Limb (tissue), 2 donors: ENCODE data around the gene EEF1AKMT3.
A peak's percentile ranks its signal among the peaks of the same experiment; 100 is the strongest.

ENCODE experiments used
- DNase-seq, 2 donors: peaks; one replicate each; pipeline ENCODE4 v3.0.0-alpha.2; 2016; ENCODE audit errors: extremely low spot score in 2 of 2

Gene EEF1AKMT3

DNA sequence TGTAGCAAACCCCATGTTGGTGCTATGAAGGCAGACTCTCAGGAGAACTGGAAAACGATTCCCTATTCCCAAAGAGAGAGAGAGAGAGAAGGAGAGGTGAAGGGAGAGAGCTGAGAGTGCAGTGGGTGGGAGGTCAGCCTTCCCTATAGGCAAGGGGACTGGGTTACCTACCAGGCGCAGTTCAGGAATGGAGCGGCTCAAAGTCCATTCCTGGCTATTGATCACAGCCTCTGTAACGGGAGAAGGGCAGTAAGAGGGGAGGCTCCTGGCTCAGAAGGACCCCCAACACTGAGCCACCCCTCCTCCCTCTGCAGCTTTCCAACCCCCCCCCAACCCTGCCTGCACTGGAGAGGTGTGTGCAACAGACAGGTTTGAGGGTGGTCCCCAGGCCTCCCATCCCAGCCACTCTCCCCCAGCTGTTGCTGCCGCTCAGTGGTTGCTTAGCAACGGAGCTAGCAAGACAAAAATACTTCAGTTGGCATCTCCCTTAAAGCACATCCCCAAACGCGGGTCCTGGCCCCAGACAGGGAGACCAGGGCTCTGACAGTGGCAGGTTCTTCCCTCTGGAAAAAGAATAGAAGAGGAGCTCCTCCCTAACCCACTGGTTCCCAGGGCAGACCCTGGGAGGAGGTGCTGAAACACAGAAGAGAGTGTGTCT lies 37.1 kb upstream of the EEF1AKMT3 start:
- peak; percentile 68 to 80 for DNase-seq

DNA sequence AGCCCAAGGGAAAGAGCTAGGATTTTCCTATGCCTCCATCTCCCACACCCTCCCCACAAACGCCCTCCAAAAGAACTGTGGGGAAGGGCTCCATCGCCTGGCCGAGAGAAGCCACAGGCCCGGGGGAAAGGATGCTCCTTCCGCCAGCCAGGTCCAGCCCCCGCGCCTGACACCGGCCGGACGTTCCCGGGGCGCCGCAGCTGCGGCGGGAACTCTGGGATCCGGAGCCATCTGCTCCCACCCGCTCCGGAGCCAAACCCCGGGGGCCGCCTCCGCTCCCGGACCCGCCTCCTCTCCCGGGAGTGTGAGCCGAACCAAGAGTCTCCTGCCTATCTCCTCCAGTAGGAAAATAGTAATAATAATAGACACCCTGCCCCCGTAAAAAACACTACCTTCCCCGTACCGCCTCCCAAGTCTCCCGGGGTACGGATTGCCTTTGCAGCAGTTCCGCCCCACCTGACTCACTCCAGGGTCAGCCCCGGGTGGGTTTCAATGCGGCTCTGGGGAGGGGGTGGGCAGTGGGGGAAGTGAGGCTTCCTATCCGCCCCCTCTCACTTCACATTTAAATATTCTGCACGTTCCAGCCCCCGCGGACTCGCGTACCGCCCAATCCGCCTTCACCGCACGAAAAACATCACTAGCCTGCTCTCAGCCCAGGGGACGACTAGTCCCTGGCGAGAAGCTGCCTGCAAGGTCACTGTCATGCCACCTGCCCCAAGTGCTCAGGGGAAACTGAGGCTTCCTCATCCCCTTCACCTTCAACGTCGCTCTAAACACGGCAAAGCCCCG lies 36.3 kb upstream of the EEF1AKMT3 start:
- DNase-seq: peak in 1 of 2 donors; percentile 70

DNA sequence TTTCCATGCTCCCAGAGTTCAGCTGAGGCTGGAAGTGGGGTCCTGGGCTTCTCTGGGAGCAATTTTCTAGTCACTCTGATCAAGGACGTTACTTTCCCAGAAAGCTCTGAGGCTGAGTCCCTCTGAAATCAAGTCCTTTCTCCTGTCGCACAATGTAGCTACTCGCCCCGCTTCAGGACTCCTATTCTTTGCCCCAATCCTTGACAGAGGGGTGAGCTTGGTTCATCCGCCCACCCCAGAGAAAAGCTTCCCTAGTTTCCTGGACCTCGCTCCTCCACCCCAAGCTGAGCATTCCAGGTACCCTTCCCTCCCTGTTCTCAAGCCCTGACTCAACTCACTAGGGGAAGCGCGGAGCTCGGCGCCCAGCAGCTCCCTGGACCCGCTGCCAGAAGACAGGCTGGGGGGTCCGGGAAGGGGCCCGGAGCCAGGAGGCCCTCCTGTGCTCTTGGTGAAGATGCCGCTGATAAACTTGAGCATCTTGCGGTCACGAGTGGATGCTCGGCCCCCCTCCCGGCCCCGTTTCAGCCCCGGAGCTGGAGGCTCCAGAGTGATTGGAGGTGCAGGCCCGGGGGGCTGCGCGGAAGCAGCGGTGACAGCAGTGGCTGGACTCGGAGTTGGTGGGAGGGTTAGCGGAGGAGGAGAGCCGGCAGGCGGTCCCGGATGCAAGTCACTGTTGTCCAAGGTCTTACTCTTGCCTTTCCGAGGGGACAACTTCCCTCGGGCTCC lies 35.5 kb upstream of the EEF1AKMT3 start:
- DNase-seq: no peak

DNA sequence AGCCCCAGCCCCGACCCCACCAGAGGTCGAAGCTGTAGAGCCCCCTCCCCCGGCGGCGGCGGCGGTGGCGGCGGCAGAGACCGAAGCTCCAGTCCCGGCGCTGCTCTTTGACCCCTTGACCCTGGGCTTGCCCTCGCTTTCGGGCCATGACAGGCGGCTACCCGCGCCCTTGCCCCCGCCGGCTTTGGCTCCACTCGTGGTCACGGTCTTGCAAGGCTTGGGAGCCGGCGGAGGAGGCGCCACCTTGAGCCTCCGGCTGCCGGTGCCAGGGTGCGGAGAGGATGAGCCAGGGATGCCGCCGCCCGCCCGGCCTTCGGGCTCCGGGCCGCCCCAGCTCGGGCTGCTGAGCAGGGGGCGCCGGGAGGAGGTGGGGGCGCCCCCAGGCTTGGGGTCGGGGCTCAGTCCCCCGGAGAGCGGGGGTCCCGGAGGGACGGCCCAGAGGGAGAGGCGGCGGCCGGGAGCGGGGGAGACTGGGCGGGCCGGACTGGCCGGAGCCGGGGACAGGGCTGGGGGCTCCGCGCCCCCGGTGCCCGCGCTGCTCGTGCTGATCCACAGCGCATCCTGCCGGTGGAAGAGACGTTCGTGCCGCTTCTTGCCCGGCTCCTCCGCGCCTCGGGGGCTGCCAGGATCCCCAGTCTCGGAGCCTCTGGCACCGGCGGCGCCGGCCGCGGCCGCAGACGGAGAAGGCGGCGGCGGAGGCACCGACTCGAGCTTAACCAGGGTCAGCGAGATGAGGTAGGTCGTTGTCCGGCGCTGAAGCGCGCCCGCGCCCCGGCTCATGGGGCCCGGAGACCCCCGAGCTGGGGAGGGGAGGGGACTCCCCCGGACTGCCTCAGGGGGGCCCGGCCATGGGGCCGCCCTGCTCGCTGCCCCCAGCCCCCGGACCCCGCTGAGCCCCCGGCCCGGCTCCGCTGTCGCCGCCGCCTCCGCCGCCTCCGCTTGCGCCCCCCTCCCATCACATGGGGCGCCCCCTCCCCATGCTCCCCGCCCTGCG lies 34.6 kb upstream of the EEF1AKMT3 start:
- peak in 1 of 2 donors; percentile 68 for DNase-seq

DNA sequence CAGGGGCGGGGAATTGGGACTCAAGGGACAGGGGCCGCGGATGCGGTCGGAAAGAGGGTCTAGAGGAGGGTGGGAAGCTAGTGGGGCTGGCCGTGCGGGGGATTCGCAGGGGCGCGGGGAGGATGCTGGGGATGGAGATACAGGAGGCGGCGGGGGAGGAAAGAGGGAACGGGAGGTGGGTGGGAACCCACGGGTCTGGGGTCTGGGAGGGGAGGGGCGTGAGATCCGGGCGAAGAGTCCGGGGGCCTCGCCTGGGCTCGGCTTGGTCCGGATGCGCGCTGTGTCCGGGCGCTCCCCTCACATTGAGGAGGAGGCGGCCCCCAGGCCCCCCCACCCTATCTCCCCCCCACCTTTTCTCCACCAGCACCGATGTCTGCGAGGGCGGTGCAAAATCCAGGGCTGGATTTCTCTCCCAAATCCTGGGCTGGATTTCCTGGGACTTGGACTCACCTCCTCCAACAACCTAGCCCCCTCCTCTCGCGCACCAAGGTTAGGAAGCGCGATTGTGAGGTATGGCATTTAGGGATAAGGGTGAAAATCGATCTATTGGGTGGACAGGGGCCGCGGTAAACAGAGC lies 33.7 kb upstream of the EEF1AKMT3 start, which contains the start of gene AGAP2:
AGAP2 (minus strand) TSS at position 82 of the 577 bp plus-strand sequence. CDS start 496 bp downstream, outside the sequence.
- DNase-seq: peak in 1 of 2 donors; percentile 82

DNA sequence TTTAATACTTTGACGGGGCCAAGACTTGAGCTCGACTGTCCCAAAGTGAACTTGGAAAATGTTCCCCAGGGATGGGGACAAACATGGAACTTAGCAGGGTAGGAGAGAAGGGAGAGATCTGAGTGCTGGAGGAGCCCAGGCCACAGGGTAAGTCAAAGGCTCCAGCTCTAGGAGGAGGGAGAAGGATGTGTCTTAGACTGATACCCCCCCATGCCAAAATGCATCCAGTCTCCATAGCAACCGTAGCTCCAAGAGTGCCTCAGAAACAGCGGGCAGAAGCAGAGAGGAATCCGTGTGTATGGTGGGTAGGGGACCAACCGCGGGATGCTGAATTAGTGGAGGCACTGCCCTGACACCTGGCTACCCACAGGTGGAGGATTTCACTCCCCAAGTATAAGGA lies 33.0 kb upstream of the EEF1AKMT3 start:
- no peak for DNase-seq

DNA sequence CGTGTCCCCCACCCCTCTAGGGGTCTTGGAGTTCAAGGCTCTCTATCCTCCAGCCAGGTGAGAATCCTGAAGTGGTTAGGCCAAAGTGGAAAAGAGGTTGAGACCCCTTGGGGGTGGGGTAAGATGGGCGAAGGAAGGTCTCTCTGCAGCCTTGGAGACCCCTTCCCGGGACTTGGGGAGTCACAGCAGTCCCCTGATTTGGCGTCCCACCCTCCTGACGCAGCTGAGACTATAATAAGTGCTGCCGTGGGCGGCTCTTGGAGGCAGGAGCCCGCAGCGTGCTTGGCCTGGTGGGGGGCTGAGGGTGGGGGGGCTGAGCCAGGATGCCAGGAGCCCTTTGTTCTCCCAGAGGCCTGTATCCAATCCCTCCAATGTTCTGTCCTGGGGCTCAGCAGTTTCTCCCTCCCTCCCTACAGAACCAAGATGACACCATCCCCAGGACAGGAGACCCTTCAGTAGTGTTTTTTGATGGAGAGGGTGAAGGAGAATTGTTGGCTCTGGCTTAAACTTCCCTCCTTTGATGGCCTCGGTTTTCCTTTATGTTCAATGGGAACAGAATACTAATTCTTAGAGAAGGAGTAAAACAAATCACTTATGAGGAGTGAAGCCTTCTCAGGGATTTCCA lies 32.4 kb upstream of the EEF1AKMT3 start:
- DNase-seq: no peak

DNA sequence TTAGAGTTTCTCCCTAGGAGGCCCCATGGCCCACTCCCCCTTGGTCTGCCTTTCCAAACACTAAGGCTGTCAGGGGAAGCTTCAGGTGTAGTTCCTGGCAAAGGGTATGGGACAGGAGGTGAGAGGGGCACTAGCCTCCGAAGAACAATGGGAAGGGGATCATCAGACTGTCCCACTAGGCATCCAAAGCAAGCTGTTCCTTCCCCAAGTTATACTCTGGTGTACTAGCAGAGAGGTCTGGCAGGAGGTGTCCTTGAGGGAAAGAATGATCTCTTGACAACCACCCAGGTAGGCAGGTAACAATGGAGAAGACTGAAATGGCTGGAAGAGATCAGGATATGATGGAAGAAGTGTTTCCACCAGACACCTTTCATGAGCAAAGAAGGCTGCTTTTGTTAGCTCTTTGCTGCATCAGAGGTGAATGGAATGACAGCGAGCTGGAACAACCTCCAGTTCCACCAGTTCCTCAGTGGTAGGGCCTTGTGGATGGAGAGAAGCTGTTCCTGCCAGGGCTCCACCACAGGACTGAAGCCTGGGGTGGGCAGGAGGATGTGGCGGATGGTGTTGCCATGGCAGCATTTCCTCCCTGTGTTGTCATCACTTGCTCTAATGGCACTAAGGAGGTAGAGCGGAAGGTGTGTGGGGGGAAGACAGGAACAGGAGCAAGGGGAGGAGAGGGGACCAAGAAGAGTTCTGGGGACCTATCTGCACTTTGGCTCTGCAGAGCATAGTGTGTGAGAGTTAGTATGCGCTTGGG lies 31.6 kb upstream of the EEF1AKMT3 start:
- DNase-seq: no peak

DNA sequence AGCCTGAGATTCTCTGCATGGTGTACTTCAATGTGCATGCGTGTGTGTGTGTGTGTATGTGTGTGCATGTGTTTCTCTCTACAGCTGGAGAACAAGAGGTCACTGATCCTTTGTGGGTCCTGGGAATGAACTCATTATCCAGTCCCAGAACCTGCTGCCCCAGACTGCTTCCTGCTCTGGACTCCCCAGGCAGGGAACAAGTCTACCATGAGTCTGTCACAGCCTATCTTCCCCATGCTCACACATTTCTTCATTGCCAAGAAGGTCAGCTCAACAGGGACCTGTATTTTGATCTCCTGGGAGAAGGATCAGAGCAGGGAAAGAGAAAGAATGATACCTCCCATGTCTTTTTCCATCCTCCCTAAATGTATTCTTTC lies 31.0 kb upstream of the EEF1AKMT3 start:
- DNase-seq: no peak

DNA sequence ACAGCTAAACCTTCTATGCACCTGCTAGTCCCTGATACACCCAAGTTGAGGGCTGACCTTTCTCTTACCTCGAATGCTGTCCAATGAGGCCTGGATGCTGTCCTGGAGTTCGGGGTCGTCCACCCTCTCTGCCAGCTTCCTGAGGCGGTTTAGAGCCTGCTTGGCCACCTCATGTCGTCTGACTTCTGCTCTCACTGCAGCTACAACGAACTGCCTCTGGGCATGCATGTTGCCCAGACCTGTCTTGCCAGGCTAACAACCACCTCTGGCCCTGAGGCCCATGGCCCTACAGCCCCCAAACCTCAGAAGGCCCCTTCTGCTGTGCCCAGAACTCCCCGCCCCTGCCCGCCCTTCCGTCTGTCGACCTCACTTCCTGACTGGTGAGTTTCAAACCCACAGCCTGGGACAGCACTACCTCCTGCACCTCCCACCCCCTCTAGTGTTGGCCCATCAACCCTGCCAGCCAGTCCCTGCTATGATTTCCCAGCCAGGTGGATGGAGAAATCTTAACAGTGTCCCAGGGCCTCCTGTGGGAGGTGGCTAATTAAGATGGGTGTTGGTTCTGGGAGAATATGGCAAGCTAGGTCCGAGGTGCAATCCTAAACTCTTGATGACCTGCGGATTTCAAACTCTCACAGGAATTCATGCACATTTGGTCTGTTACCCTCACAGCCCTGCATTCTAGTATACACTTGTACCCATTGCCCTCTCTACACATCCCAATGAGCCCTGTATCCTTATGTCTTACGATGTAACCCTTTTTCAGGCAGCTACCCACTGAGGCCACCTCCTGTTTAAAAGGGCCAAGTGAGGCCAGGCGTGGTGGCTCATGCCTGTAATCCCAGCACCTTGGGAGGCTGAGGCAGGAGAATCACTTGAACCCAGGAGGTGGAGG lies 30.3 kb upstream of the EEF1AKMT3 start:
- DNase-seq: no peak

DNA sequence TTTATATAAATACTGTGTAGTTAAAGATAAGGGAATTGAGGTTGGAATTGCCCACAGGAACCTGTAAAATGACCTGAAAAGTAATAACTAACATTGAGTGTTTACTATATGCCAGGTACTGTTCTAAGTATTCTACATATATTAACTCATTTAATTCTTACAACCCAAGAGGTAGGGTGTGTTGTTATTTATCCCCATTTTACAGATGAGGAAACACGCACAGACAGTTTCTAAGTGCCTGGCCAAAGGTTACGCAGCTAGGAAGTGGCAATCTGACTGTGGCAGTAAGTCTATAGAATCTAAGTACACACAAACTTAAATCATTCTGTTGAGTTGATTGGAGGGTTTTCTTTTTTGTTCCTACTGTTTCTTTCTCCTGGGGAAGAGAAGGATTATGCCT lies 28.6 kb upstream of the EEF1AKMT3 start:
- DNase-seq: no peak

DNA sequence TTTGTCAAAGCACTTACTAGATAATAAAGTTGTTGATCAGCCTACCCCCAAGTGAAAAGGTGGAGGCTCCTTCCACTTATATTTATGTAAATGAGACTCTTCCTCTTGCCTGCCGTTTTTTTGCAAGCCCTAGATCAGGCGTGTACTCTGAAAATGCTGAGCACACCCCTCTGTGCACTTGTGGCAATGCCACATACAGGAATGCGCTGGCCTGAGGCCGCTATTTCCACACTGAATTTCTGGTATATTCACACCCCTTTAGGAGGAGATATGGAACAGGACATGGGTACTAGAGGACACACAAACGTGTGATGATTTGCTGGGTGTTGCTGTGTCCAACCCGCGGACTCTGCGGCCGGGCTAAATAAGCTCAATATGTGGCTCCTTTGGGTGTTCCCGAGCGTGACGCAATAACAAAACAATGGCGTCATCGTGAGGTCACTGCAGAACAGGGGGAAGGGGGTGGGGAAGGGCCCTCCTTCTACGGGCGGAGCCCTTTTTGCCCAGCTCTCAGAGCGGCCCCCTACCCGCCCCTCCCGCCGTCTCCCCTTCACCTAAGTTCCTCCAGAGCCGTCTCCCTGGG lies 28.1 kb upstream of the EEF1AKMT3 start:
- DNase-seq: peak in 1 of 2 donors; percentile 88

DNA sequence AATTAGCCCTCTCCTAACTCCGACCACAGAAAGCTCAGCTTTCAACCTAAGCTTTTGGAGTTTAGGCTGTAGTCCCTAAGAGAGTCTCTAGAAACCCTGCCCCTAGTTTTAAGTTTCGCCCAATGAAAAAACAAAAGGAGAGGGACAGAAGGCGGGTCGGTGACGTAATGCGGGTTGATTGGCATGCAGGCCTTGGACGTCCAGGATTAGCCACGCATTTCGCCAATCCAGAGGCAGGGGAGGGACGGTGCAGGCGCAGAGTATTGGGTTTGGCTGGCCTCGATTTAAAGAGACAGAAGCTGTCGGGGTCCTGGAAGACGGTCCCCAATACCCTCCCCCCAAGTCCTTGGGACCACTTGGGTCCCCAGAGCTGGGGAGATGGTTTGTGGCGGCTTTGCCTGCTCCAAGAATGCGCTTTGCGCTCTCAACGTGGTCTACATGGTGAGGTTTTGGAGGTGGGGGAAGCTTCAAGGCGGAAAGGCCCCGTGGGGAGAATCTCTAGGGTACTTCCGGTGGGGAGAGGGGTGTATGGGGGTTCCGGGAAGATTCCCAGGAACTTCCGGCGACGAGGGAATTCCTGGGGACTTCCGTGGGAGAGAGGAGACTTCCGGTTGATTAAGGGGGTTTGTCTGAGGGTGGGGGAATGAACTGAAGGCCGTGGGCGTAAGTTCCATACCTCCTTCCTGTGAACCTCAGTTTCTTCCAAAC lies 27.5 kb upstream of the EEF1AKMT3 start, which contains the start of gene TSPAN31:
TSPAN31 (plus strand) TSS at position 263 of the 708 bp plus-strand sequence; CDS start at position 379, 116 bp downstream.
- DNase-seq: peak; percentile 95 to 98

DNA sequence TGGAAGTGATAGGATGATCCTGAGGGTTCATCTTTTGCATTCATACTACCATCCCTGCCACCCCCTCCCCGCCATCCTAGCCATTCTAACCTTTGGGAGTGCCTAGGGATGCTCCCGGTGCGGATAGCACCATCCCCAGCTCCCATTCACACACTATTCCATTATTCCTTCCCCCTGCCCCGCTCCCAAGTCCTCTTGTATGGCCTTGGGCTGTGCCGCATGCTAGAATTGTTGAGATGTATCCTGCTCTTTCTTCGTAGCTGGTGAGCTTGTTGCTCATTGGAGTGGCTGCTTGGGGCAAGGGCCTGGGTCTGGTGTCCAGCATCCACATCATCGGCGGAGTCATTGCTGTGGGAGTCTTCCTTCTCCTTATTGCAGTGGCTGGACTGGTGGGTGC lies 26.9 kb upstream of the EEF1AKMT3 start:
- DNase-seq: no peak

DNA sequence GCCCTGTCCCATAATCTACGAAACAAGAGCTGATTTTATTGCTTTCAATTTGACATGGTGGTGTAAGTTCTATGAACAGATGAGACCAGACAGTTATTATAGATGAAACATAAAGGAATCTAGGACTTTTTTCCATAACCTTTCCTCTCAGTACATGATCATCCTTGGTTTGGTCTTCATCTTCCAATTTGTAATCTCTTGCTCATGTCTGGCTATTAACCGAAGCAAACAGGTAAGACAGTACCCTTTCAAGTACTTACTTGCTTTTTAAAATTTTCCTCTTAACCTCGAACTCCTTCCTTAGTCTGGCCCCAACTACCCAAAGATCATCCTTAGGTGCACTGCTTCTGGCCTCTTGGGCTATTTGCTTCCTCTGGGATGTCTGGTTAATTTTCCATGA lies 26.4 kb upstream of the EEF1AKMT3 start:
- no peak for DNase-seq

DNA sequence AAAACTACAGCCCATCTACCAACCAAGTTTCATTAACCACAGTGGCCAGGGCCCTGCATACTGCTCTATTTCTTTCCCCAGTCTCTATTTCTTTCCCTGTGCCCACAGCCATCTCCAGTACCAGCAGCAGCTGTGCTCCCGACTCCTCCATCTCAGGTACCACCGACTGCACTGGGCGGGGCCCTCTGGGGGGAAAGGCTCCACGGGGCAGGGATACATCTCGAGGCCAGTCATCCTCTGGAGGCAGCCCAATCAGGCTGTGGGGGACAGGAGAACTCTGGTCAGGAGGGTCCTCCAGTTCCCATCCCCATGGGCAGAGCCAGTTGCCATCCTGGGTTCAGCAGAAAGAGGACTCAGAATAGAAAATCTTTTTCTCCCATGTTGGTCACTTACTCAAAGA lies 23.4 kb upstream of the EEF1AKMT3 start:
- DNase-seq: no peak
